ACC112 (cell line): ENCODE data around the gene ATG101.

Source experiments
- H2AFZ ChIP-seq: fragments of 200-600 bp; sonication (generic); one replicate; pipeline ENCODE4 v1.6.0; 2017; ENCODE audit warnings: antibody characterized with exemption, low read length; ENCODE audit not compliant: unreplicated experiment
- H3K27ac ChIP-seq: fragments of 200-600 bp; sonication (generic); 2 replicates; pipeline ENCODE4 v1.5.1; 2014; ENCODE audit warnings: low read depth, mild to moderate bottlenecking, antibody characterized with exemption, low read length, moderate library complexity
- H3K27me3 ChIP-seq: fragments of 200-600 bp; sonication (generic); 2 replicates; pipeline ENCODE4 v1.6.1; 2014; ENCODE audit warnings: mild to moderate bottlenecking, antibody characterized with exemption, low read length, moderate library complexity, mixed read lengths; ENCODE audit not compliant: insufficient read depth
- H3K36me3 ChIP-seq: fragments of 200-600 bp; sonication (generic); 2 replicates; pipeline ENCODE4 v1.6.1; 2016; ENCODE audit warnings: mild to moderate bottlenecking, antibody characterized with exemption, low read length, moderate library complexity, mixed read lengths; ENCODE audit not compliant: insufficient read depth
- H3K4me1 ChIP-seq: fragments of 200-600 bp; sonication (generic); one replicate; pipeline ENCODE4 v1.6.1; 2016; ENCODE audit warnings: low read length, mixed read lengths; ENCODE audit not compliant: insufficient read depth, unreplicated experiment, control insufficient read depth
- H3K4me3 ChIP-seq: fragments of 200-600 bp; sonication (generic); 2 replicates; pipeline ENCODE4 v1.5.1; 2014; ENCODE audit warnings: mild to moderate bottlenecking, low read depth, low read length
- H3K79me2 ChIP-seq: fragments of 200-600 bp; sonication (generic); one replicate; pipeline ENCODE4 v1.6.0; 2016; ENCODE audit warnings: low read length; ENCODE audit not compliant: control insufficient read depth, unreplicated experiment, insufficient read depth

Gene ATG101

GRCh38 chr12:52052468-52053186 lies 17.2 kb upstream of the ATG101 start:
- H2AFZ ChIP-seq, result no peak overlapping the region
- no peaks in the 10 kb centered on the region for H3K27me3 ChIP-seq
- H3K4me3 ChIP-seq, result peak overlapping the region; percentile 77
- peaks cover 11% of the 10 kb centered on the region for H3K4me1 ChIP-seq
- H3K79me2 ChIP-seq, result no peaks in the 10 kb centered on the region
- no peaks in the 10 kb centered on the region for H3K36me3 ChIP-seq
- 0 out of 2 replicates have a peak overlapping the region, but pooled peaks have one; percentile 72 for H3K27ac ChIP-seq

- Histone ChIP-seq H3K36me3 (no peaks in the 10 kb centered on the region), H3K79me2 (no peaks in the 10 kb centered on the region), H3K27me3 (no peaks in the 10 kb centered on the region), H3K4me1 (peaks cover 11% of the 10 kb centered on the region), H3K4me3 (no peak overlapping the region), H2AFZ (no peak overlapping the region), H3K27ac (no peak overlapping the region)
These were observed 16.1 kb upstream of the ATG101 start for GRCh38 chr12:52053536-52054209.

GRCh38 chr12:52054231-52054832 lies 15.4 kb upstream of the ATG101 start:
- Histone ChIP-seq H3K4me1 (peaks cover 11% of the 10 kb centered on the region), H3K36me3 (no peaks in the 10 kb centered on the region), H3K27ac (no peak overlapping the region), H2AFZ (no peak overlapping the region), H3K79me2 (no peaks in the 10 kb centered on the region), H3K4me3 (no peak overlapping the region), H3K27me3 (no peaks in the 10 kb centered on the region)

GRCh38 chr12:52054833-52055730 lies 14.7 kb upstream of the ATG101 start:
- Histone ChIP-seq H3K27ac (no peak overlapping the region), H2AFZ (no peak overlapping the region), H3K27me3 (no peaks in the 10 kb centered on the region), H3K36me3 (no peaks in the 10 kb centered on the region), H3K4me1 (peaks cover 6% of the 10 kb centered on the region), H3K79me2 (no peaks in the 10 kb centered on the region), H3K4me3 (no peak overlapping the region)

- Histone ChIP-seq H3K4me1 (no peaks in the 10 kb centered on the region), H3K79me2 (no peaks in the 10 kb centered on the region), H3K36me3 (no peaks in the 10 kb centered on the region), H3K27me3 (no peaks in the 10 kb centered on the region), H3K27ac (no peak overlapping the region), H2AFZ (no peak overlapping the region), H3K4me3 (no peak overlapping the region)
These were observed 13.8 kb upstream of the ATG101 start for GRCh38 chr12:52055731-52056711.

GRCh38 chr12:52056801-52057637 lies 12.8 kb upstream of the ATG101 start:
- Histone ChIP-seq H3K36me3 (no peaks in the 10 kb centered on the region), H2AFZ (no peak overlapping the region), H3K27me3 (no peaks in the 10 kb centered on the region), H3K79me2 (no peaks in the 10 kb centered on the region), H3K4me3 (no peak overlapping the region), H3K4me1 (no peaks in the 10 kb centered on the region), H3K27ac (no peak overlapping the region)

- Histone ChIP-seq H3K27ac (no peak overlapping the region), H3K4me1 (no peaks in the 10 kb centered on the region), H3K36me3 (no peaks in the 10 kb centered on the region), H3K4me3 (no peak overlapping the region), H2AFZ (no peak overlapping the region), H3K27me3 (no peaks in the 10 kb centered on the region), H3K79me2 (no peaks in the 10 kb centered on the region)
These were observed 11.9 kb upstream of the ATG101 start for GRCh38 chr12:52057638-52058576.

GRCh38 chr12:52058631-52059361 lies 11.0 kb upstream of the ATG101 start:
- Histone ChIP-seq H3K4me1 (peaks cover 8% of the 10 kb centered on the region), H3K27ac (no peak overlapping the region), H3K36me3 (no peaks in the 10 kb centered on the region), H2AFZ (no peak overlapping the region), H3K4me3 (no peak overlapping the region), H3K27me3 (no peaks in the 10 kb centered on the region), H3K79me2 (no peaks in the 10 kb centered on the region)
